Skeletal muscle tissue (tissue), 4 donors: Measurements from ENCODE around the gene HUNK. TPM values are rescaled to one million over a fixed set of nuclear protein-coding genes. Genes with fewer than 3 reads are reported as not detected.

Source experiments
- H3K27ac ChIP-seq: one replicate; pipeline ENCODE4 v1.7.0; 2013; ENCODE audit warnings: mild to moderate bottlenecking, low read depth, low read length, inconsistent platforms
- H3K27me3 ChIP-seq, 3 donors: one replicate each; pipeline ENCODE4 v1.7.0; 2013; ENCODE audit warnings: low read length in 3 of 3; ENCODE audit not compliant: control insufficient read depth in 3 of 3, insufficient read depth in 3 of 3
- H3K36me3 ChIP-seq, 3 donors: one replicate each; pipeline ENCODE4 v1.7.0; 2013; ENCODE audit warnings: low read length in 3 of 3; ENCODE audit not compliant: control insufficient read depth in 3 of 3, insufficient read depth in 3 of 3
- H3K4me1 ChIP-seq, 3 donors: one replicate each; pipeline ENCODE4 v1.7.0; 2013; ENCODE audit warnings: low read length in 3 of 3, mild to moderate bottlenecking in 3 of 3; ENCODE audit not compliant: control insufficient read depth in 3 of 3, insufficient read depth in 3 of 3
- H3K4me3 ChIP-seq, 3 donors: one replicate each; pipeline ENCODE4 v1.7.0; 2013; ENCODE audit warnings: low read length in 3 of 3
- H3K9ac ChIP-seq, 3 donors: one replicate each; pipeline ENCODE4 v1.7.0; 2013; ENCODE audit warnings: low read length in 3 of 3, mild to moderate bottlenecking in 3 of 3, moderate library complexity in 2 of 3, low read depth in 1 of 3
- H3K9me3 ChIP-seq, 3 donors: one replicate each; pipeline ENCODE4 v1.7.0; 2013; ENCODE audit warnings: low read length in 3 of 3; ENCODE audit not compliant: control insufficient read depth in 3 of 3
- total RNA-seq: library from RNA; depleted of rRNA; stranded (reverse); fragments of >200 nt; gene quantifications from one replicate; pipeline ENCODE4 v1.2.3, GENCODE V29; 2014
- donor health status: Osteomylitis.

The HUNK gene
- 3.1 TPM for total RNA-seq

GRCh38 chr21:31872452-31873274 lies at the start of gene HUNK:
HUNK (plus strand) TSS chr21:31873020; CDS start chr21:31873675, 655 bp downstream.
- peak within 1 kb of the TSS; percentile 38 to 60 (median 58) for H3K4me3 ChIP-seq
- peaks cover 5 to 14% (median 12%) of the 10 kb centered on the region in 3 donors for H3K4me1 ChIP-seq
- peaks cover 30 to 51% (median 38%) of the 10 kb centered on the region in 3 donors for H3K27me3 ChIP-seq
- H3K27ac ChIP-seq = no peak within 1 kb of the TSS
- H3K9ac ChIP-seq = peak within 1 kb of the TSS in 1 of 3 donors; percentile 57
- no peaks in the 10 kb centered on the region for H3K36me3 ChIP-seq
- H3K9me3 ChIP-seq = no peaks in the 10 kb centered on the region

DNA sequence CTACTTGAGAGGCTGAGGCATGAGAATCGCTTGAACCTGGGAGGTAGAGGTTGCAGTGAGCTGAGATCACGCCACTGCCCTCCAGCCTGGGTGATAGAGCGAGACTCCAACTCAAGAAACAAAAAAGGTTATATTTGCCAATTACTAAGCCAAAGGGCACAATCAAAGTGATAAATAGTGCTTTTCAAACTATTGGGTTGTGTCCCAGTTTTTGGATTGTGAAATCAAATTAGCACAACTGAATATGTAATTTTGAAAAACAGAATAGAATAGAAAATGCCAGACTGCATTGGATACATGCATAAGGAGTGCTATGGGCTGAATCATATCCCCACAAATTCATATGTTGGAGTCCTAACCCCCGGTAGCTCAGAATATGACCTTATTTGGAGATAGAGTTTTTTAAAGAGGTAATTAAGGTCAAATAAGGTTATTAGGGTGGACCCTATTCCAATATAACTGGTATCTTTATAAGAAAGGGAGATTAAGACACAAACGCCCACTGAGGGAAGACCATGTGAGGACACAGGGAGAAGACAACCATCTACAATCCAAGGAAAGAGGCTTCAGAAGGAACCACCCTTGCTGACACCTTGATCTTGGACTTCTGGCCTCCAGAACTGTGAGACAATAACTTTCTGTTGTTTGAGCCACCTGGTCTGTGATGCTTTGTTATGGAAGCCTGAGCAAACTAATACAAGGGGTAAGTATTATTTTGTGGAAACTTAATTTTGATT lies 42.9 kb upstream of the HUNK start:
- H3K27ac ChIP-seq = no peak overlapping the region
- H3K9ac ChIP-seq = no peak overlapping the region
- no peaks in the 10 kb centered on the region for H3K27me3 ChIP-seq
- H3K36me3 ChIP-seq = no peaks in the 10 kb centered on the region
- no peaks in the 10 kb centered on the region for H3K9me3 ChIP-seq
- H3K4me1 ChIP-seq = peaks cover 0 to 3% (median 0%) of the 10 kb centered on the region in 3 donors
- no peak overlapping the region for H3K4me3 ChIP-seq

DNA sequence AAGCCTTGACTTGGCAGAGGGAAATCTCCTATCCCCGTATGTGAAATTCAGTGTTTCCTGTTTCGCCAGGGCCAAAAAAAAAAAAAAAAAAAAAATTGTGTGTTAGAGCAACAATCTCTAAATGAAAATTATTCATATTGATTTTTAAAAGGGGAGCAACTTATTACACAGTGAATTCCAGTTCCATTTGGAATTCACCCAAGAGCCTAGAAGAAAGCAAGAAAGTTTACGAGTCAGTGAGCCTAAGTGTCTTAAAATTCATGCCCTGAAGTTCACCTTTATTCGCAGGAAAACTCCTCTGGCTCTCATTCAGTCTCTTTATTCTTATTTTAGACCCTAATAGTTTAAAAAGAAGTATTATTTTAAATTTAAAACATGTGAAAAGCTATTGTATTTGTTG lies 42.1 kb upstream of the HUNK start:
- no peaks in the 10 kb centered on the region for H3K27me3 ChIP-seq
- no peaks in the 10 kb centered on the region for H3K36me3 ChIP-seq
- no peaks in the 10 kb centered on the region for H3K9me3 ChIP-seq
- no peak overlapping the region for H3K27ac ChIP-seq
- H3K4me3 ChIP-seq = no peak overlapping the region
- H3K4me1 ChIP-seq = peaks cover 0 to 3% (median 0%) of the 10 kb centered on the region in 3 donors
- no peak overlapping the region for H3K9ac ChIP-seq

DNA sequence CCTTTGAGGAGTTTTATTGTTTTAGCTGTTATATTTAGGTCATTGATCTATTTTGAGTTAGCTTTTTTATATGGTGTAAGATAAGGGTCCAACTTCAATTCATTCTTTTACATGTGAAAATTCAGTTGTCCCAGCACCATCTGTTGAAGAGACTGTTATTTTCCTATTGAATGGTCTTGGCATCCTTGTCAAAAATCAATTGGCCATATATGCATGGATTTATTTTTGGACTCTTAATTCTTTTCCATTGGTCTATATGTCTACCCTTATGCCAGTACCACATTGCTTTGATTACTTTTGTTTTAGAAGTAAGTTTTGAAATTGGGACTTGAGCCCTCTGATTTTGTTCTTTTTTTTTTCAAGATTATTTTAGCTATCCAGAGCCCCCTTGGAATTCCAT lies 35.8 kb upstream of the HUNK start:
- Histone ChIP-seq H3K27me3 (peaks cover 0 to under 1% (median 0%) of the 10 kb centered on the region in 3 donors), H3K9ac (no peak overlapping the region), H3K4me3 (no peak overlapping the region), H3K36me3 (no peaks in the 10 kb centered on the region), H3K9me3 (no peaks in the 10 kb centered on the region), H3K27ac (no peak overlapping the region), H3K4me1 (no peaks in the 10 kb centered on the region)

DNA sequence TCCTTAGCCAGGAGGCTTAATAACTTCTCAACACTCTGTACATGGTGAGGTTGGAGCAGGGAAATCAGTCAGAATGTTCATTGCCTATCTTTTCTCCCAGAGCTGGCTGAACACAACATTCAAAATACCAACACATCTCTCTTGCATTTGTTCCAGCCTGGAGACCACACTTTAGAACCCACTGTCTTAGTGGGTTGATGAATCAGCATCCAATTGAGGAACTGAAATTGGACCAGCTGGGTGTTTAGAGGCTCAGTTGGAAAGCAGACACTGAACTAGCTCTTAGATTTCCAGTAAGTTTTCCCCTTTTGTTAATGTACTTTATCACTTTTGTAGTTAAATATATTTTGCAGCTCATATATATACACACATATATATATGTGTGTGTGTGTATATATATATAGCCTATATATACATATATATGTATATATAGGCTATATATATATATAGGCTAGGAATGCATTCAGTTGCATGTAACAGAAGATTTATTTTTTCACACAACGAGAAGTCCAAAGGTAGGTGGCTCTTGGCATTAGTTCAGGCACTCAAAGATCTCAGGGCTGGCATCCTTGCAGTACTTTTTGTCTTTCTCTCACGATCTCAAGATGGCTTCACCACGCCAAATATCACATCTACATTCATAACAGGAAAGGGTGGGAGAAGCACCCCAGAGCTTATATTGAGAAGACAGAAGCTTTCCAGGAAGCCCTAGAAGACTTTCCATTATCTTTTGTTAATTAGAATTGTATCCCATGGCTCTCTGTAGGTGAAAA lies 35.0 kb upstream of the HUNK start:
- Histone ChIP-seq H3K27ac (no peak overlapping the region), H3K4me1 (no peaks in the 10 kb centered on the region), H3K9ac (no peak overlapping the region), H3K9me3 (no peaks in the 10 kb centered on the region), H3K27me3 (peaks cover 0 to 3% (median 0%) of the 10 kb centered on the region in 3 donors), H3K36me3 (no peaks in the 10 kb centered on the region), H3K4me3 (no peak overlapping the region)

DNA sequence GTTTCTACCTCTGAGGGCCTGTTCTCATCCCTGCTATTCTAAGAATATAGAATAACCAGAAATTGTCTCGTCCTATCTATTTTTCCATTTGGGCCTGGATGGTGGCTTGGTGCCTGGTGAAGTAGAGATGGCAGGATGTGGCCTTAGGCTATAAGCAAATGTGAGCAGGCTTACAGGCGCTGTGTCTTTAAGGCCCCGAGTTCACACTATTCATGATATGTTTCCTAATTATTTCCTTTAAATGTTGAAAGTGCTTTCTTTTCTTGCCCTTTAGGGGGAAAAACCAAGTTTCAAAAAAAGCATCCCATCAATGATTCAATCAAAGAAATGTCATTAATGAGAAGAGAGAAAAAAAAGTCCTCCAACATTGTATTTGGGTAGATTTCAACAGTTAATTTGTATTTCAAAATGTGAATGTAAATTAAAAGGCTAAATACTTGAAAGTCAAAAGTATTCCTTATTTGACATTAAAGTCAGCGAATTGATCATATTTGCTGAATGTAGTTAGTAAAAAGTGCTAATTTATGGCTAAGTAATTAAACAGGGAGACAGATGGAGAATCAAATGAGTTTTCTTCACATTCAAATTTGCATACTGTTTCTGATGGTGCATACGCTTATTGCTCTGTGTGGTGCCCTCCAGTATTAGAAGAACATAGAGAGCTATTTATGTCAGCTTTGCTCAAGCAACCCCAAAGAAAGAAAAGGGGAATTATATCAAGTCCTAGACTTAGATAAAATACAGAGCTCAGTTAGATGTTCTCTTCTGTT lies 34.0 kb upstream of the HUNK start:
- Histone ChIP-seq H3K4me3 (no peak overlapping the region), H3K27ac (no peak overlapping the region), H3K9ac (no peak overlapping the region), H3K4me1 (no peaks in the 10 kb centered on the region), H3K27me3 (peaks cover 0 to 3% (median 0%) of the 10 kb centered on the region in 3 donors), H3K9me3 (no peaks in the 10 kb centered on the region), H3K36me3 (no peaks in the 10 kb centered on the region)

- Histone ChIP-seq H3K9me3 (no peaks in the 10 kb centered on the region), H3K36me3 (no peaks in the 10 kb centered on the region), H3K4me1 (no peaks in the 10 kb centered on the region), H3K9ac (no peak overlapping the region), H3K4me3 (no peak overlapping the region), H3K27ac (no peak overlapping the region), H3K27me3 (peaks cover 0 to 4% (median 3%) of the 10 kb centered on the region in 3 donors)
Observed at GRCh38 chr21:31844206-31844605, 28.6 kb upstream of the HUNK start.

DNA sequence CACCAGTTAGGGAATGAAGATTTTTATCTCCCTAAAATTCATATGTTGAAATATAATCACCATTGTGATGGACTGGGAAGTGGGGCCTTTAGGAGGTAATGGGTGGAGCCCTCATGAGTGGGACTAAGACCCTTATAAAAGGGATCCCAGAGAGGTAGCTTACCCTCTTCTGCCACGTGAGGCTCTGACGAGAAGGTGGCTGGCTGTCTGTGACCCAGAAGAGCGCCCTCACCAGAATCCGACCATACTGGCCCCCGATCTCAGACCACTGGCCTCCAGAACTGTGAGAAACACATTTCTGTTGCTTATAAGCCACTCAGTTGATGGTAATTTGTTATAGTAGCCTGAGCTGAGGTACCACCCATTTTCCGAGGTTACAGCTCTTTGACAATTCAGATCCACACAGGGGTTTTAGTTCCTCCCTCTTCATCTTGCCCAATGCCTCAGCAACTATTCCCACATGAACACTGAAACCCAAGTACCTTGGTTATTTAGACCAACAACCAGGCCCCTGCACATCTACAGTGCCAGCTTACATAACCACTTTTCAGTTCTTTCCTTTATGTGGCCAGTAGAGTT lies 27.6 kb upstream of the HUNK start:
- no peaks in the 10 kb centered on the region for H3K4me1 ChIP-seq
- H3K27ac ChIP-seq = no peak overlapping the region
- H3K27me3 ChIP-seq = peaks cover 0 to 4% (median 3%) of the 10 kb centered on the region in 3 donors
- H3K4me3 ChIP-seq = no peak overlapping the region
- no peak overlapping the region for H3K9ac ChIP-seq
- no peaks in the 10 kb centered on the region for H3K9me3 ChIP-seq
- H3K36me3 ChIP-seq = no peaks in the 10 kb centered on the region

DNA sequence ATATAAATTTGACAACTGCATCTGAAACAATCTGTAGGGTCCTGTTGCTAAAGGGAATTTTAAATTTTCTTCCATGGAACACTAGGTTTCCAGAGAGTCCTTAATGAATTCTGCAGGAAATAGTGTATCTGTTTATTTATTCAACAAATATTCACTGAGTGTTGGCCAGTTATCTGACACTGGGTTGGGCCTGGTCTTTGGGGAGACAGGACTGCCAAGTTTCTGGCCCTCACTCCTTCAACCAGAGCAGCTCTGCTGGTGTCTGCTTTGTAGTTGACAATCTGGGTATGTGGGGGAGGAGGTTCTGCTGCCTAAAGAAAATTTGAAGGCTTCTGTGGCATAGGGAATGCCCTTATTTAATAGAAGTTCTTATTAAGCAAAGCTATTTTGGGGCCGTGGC lies 26.1 kb upstream of the HUNK start:
- no peaks in the 10 kb centered on the region for H3K36me3 ChIP-seq
- no peak overlapping the region for H3K4me3 ChIP-seq
- no peak overlapping the region for H3K27ac ChIP-seq
- H3K4me1 ChIP-seq = no peaks in the 10 kb centered on the region
- peaks cover 0 to 4% (median 3%) of the 10 kb centered on the region in 3 donors for H3K27me3 ChIP-seq
- no peaks in the 10 kb centered on the region for H3K9me3 ChIP-seq
- no peak overlapping the region for H3K9ac ChIP-seq
